ENCODE data around the gene AKAP12. TPM values are rescaled to one million over a fixed set of nuclear protein-coding genes. Genes with fewer than 3 reads are reported as not detected.

The AKAP12 gene
- total RNA-seq, 1 donor from 2014 or later, result 138 TPM

- Mint-ChIP-seq H3K4me3 (no peak overlapping the region), H3K36me3 (peaks cover 10% of the 10 kb centered on the region), H3K9me3 (no peaks in the 10 kb centered on the region), H3K4me1 (ENCODE audit: unreplicated experiment) (peaks cover 16% of the 10 kb centered on the region), H3K27ac (no peak overlapping the region), H3K27me3 (no peaks in the 10 kb centered on the region)
- DNase-seq (ENCODE audit: extremely low spot score, unreplicated experiment), result no peak
- TF ChIP-seq CTCF (conservative IDR thresholded peaks at IDR 0.05), result no peak
Observed at GRCh38 chr6:151384151-151384550, 144.4 kb downstream of the AKAP12 start.

- Mint-ChIP-seq H3K36me3 (peaks cover 10% of the 10 kb centered on the region), H3K4me3 (no peak overlapping the region), H3K9me3 (no peaks in the 10 kb centered on the region), H3K27me3 (no peaks in the 10 kb centered on the region), H3K4me1 (ENCODE audit: unreplicated experiment) (peaks cover 19% of the 10 kb centered on the region), H3K27ac (no peak overlapping the region)
- DNase-seq (ENCODE audit: extremely low spot score, unreplicated experiment), result no peak
- TF ChIP-seq CTCF (conservative IDR thresholded peaks at IDR 0.05), result no peak
Observed at GRCh38 chr6:151385177-151385576, 145.4 kb downstream of the AKAP12 start.

- H3K36me3 Mint-ChIP-seq, result peaks cover 10% of the 10 kb centered on the region
- peak overlapping the region; percentile 56 for H3K27ac Mint-ChIP-seq
- no peak for TF ChIP-seq CTCF (conservative IDR thresholded peaks at IDR 0.05)
- H3K27me3 Mint-ChIP-seq, result no peaks in the 10 kb centered on the region
- no peaks in the 10 kb centered on the region for H3K9me3 Mint-ChIP-seq
- peaks cover 16% of the 10 kb centered on the region for H3K4me1 Mint-ChIP-seq (ENCODE audit: unreplicated experiment)
- no peak for DNase-seq (ENCODE audit: extremely low spot score, unreplicated experiment)
- H3K4me3 Mint-ChIP-seq, result no peak overlapping the region
Observed at GRCh38 chr6:151387175-151387970, 147.6 kb downstream of the AKAP12 start.

- peak overlapping the region; percentile 63 for H3K27ac Mint-ChIP-seq
- H3K4me3 Mint-ChIP-seq, result peak overlapping the region; percentile 34
- TF ChIP-seq CTCF (conservative IDR thresholded peaks at IDR 0.05), result no peak
- peaks cover 24% of the 10 kb centered on the region for H3K4me1 Mint-ChIP-seq (ENCODE audit: unreplicated experiment)
- H3K36me3 Mint-ChIP-seq, result peaks cover 10% of the 10 kb centered on the region
- H3K9me3 Mint-ChIP-seq, result no peaks in the 10 kb centered on the region
- no peak for DNase-seq (ENCODE audit: extremely low spot score, unreplicated experiment)
- H3K27me3 Mint-ChIP-seq, result no peaks in the 10 kb centered on the region
Observed at GRCh38 chr6:151388236-151388635, 148.5 kb downstream of the AKAP12 start.

- TF ChIP-seq CTCF (conservative IDR thresholded peaks at IDR 0.05), result peak; percentile 24
- Mint-ChIP-seq H3K4me3 (peak overlapping the region; percentile 93), H3K4me1 (ENCODE audit: unreplicated experiment) (peaks cover 32% of the 10 kb centered on the region), H3K9me3 (no peaks in the 10 kb centered on the region), H3K36me3 (peaks cover 13% of the 10 kb centered on the region), H3K27ac (peak overlapping the region; percentile 96), H3K27me3 (no peaks in the 10 kb centered on the region)
- DNase-seq (ENCODE audit: extremely low spot score, unreplicated experiment), result no peak
Observed at GRCh38 chr6:151388997-151389617, 149.3 kb downstream of the AKAP12 start.

Data from type B pancreatic cell (in vitro differentiated cells).